NCI-H2107 treated with DMSO at 0.1 percent for 48 hours (cell line): ENCODE results near the gene SCN2A.

ENCODE experiments used
- DNase-seq: peaks from one replicate; lab custom pipeline; 2025; ENCODE audit not compliant: unreplicated experiment; lab: John Stamatoyannopoulos, UW

The SCN2A gene

GRCh38 chr2:165410276-165410675, 171.1 kb downstream of the SCN2A start:
- no peak for DNase-seq

- no peak for DNase-seq
These were observed 175.0 kb downstream of the SCN2A start for GRCh38 chr2:165414187-165414586.

DNA sequence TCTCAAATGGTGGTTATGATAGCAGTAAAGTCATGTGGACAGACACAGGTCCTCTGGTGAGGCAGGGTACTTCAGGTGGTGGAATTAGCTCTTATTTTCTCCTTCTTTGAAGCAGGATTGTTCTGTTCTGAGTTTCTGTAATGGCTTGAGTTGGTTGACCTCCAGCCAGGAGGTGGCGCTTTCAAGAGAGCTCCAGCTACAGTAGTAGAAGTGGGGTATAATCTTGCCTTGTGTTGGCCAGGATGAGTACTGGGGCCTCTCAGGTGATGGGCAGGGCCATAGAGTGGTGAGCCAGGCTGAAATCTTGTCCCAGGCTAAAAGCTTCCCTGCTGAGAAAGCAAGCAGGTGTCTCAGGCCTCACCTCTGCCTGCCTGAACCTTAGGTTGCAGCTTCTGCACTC, 177.8 kb downstream of the SCN2A start:
- DNase-seq = no peak

GRCh38 chr2:165420231-165420630, 181.0 kb downstream of the SCN2A start:
- DNase-seq = no peak

GRCh38 chr2:165423081-165423480, 183.9 kb downstream of the SCN2A start:
- DNase-seq = no peak

DNA sequence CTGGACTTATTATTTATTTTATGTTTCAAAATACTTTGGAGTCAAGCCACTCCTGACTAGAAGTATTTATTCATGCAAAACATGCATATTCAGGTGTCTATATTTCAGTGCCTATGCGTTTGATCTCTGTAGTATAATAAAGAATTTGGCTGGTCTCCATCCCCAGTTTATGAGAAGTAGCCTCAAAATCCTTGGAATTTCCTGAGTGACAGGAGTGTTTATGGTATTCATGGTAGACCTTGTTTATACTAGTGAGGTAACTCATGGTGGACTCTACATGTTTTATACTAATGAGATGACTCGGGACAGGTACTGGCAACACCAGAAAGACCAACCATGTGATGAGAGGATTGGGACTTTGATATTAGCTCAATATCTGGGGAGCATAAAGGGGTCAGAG, 186.3 kb downstream of the SCN2A start:
- DNase-seq = no peak

- DNase-seq = no peak
These were observed 188.5 kb downstream of the SCN2A start for GRCh38 chr2:165427686-165428085.

- DNase-seq = no peak
These were observed 189.7 kb downstream of the SCN2A start for GRCh38 chr2:165428926-165429325.

GRCh38 chr2:165431014-165431413, 191.8 kb downstream of the SCN2A start:
- no peak for DNase-seq

GRCh38 chr2:165432234-165432966, 193.2 kb downstream of the SCN2A start:
- no peak for DNase-seq

- DNase-seq = no peak
These were observed 195.8 kb downstream of the SCN2A start for GRCh38 chr2:165434865-165435496.

DNA sequence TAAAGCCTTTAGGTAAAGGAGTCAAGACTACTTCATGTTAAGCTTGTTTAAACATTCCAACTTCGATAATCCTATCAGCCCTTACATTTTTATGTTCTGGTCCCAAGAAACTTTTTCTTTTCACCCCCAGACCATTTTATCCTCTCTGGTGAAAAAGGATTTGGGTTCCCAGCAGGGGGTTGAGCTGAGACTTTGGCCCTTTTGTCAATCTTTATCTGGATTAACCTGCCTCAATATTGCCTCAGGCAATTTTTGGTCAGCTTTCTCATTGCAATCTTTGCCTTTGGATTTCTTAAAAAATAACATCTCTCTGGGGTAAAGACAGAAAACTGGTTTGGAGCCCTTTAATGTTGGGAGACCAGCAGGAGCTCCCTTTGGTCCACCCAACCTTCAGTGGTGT, 196.4 kb downstream of the SCN2A start:
- no peak for DNase-seq

GRCh38 chr2:165436559-165436958, 197.3 kb downstream of the SCN2A start:
- no peak for DNase-seq

GRCh38 chr2:165440367-165440766, 201.2 kb downstream of the SCN2A start:
- DNase-seq = no peak
